Suppressor macrophage treated with lipopolysaccharide for 4 hours (primary cell): ENCODE measurements around the gene TMEM176A.
A peak's percentile ranks its signal among the peaks of the same experiment; 100 is the strongest.

Experiments
- DNase-seq: peaks from one replicate; pipeline ENCODE4 v3.0.0-alpha.2; 2020

TMEM176A gene

GRCh38 chr7:150851492-150852370 lies 51.2 kb downstream of the TMEM176A start:
- DNase-seq: no peak

GRCh38 chr7:150852371-150852905 lies 51.9 kb downstream of the TMEM176A start, which contains the start of gene AOC1:
AOC1 (plus strand) TSS chr7:150852517; CDS start chr7:150856471, 3,954 bp downstream.
- peak; percentile 16 for DNase-seq

GRCh38 chr7:150854066-150855000 lies 53.8 kb downstream of the TMEM176A start:
- no peak for DNase-seq
